HEK293 (cell line): ENCODE data around the gene EPS8L3.

Source experiments
- CTCF ChIP-seq: fragments of 450-650 bp; formaldehyde crosslinking; IDR thresholded peaks from 2 replicates; pipeline ENCODE4 v1.5.1; 2016; ENCODE audit warnings: missing biosample characterization, missing genetic modification characterization
- RBAK ChIP-seq: fragments of 450-650 bp; formaldehyde crosslinking; IDR thresholded peaks from 2 replicates; pipeline ENCODE4 v1.5.1; 2016; ENCODE audit warnings: missing biosample characterization, missing genetic modification characterization
- TCF7L2 ChIP-seq: IDR thresholded peaks from 2 replicates; pipeline ENCODE4 v1.6.1; 2011; ENCODE audit warnings: low read depth, mild to moderate bottlenecking, inconsistent platforms, low read length, moderate library complexity, borderline replicate concordance
- ZBTB20 ChIP-seq: fragments of 450-650 bp; formaldehyde crosslinking; IDR thresholded peaks from 2 replicates; pipeline ENCODE4 v1.5.1; 2016; ENCODE audit warnings: missing biosample characterization, missing genetic modification characterization
- ZNF10 ChIP-seq: fragments of 450-650 bp; formaldehyde crosslinking; IDR thresholded peaks from 2 replicates; pipeline ENCODE4 v1.5.1; 2017; ENCODE audit warnings: missing biosample characterization, missing genetic modification characterization
- ZNF23 ChIP-seq: fragments of 450-650 bp; formaldehyde crosslinking; IDR thresholded peaks from 2 replicates; pipeline ENCODE4 v1.5.1; 2016; ENCODE audit warnings: missing biosample characterization, missing genetic modification characterization, borderline replicate concordance
- ZNF335 ChIP-seq: fragments of 450-650 bp; formaldehyde crosslinking; conservative IDR thresholded peaks from 2 replicates; pipeline ENCODE4 v1.5.1; 2016; ENCODE audit warnings: missing biosample characterization, missing genetic modification characterization
- ZNF398 ChIP-seq: fragments of 450-650 bp; formaldehyde crosslinking; IDR thresholded peaks from 2 replicates; pipeline ENCODE4 v1.5.1; 2017; ENCODE audit warnings: missing biosample characterization, missing genetic modification characterization
- ZNF670 ChIP-seq: fragments of 450-650 bp; formaldehyde crosslinking; IDR thresholded peaks from 2 replicates; pipeline ENCODE4 v1.5.1; 2016; ENCODE audit warnings: missing biosample characterization, missing genetic modification characterization, low read depth

GRCh38 chr1:109800291-109800690 lies 36.6 kb upstream of the EPS8L3 start:
- TF ChIP-seq ZNF10 (tag by site-specific recombination): no peak
- TF ChIP-seq CTCF (tag by site-specific recombination): no peak
- no peak for TF ChIP-seq TCF7L2
- no peak for TF ChIP-seq ZNF335 (tag by site-specific recombination)
- TF ChIP-seq ZNF23 (tag by site-specific recombination): no peak
- no peak for TF ChIP-seq RBAK (tag by site-specific recombination)
- TF ChIP-seq ZNF670 (tag by site-specific recombination): no peak
- TF ChIP-seq ZNF398 (tag by site-specific recombination): no peak
- no peak for TF ChIP-seq ZBTB20
